GM12891 (cell line): ENCODE results near the gene SNUPN.
A peak's percentile ranks its signal among the peaks of the same experiment; 100 is the strongest.

Experiments used
- DNase-seq: peaks from one replicate; pipeline ENCODE4 v3.0.0; 2011; ENCODE audit warnings: low spot score; ENCODE audit not compliant: insufficient read length
- FAIRE-seq: peaks from 2 replicates; lab custom pipeline; 2011; peaks lifted over from hg19 to GRCh38; lab: Jason Lieb, UNC
- PAX5 ChIP-seq: IDR thresholded peaks from 2 replicates; pipeline ENCODE4 v1.6.1; 2011; ENCODE audit warnings: low read length, moderate library complexity, mild to moderate bottlenecking; ENCODE audit not compliant: insufficient read depth, severe bottlenecking
- POLR2A ChIP-seq: IDR thresholded peaks from 2 replicates; pipeline ENCODE4 v1.6.1; 2011; ENCODE audit warnings: low read depth, low read length, control low read depth
- POLR2AphosphoS5 ChIP-seq: IDR thresholded peaks from 2 replicates; pipeline ENCODE4 v1.6.1; 2011; ENCODE audit warnings: low read depth, low read length, control low read depth
- POU2F2 ChIP-seq: IDR thresholded peaks from 2 replicates; pipeline ENCODE4 v1.6.1; 2011; ENCODE audit warnings: low read depth, mild to moderate bottlenecking, control low read depth, low read length, moderate library complexity
- SPI1 ChIP-seq: IDR thresholded peaks from 2 replicates; pipeline ENCODE4 v1.6.1; 2011; ENCODE audit warnings: low read depth, low read length, control low read depth
- TAF1 ChIP-seq: IDR thresholded peaks from 2 replicates; pipeline ENCODE4 v1.6.1; 2011; ENCODE audit warnings: low read depth, low read length, control low read depth

SNUPN gene

GRCh38 chr15:75647370-75648155 lies 22.0 kb upstream of the SNUPN start, which contains the start of gene SNX33:
TSS of gene SNX33 (plus strand) at chr15:75647912. CDS start at chr15:75649103, 1,191 bp downstream.
- FAIRE-seq: peak; percentile 54
- DNase-seq: peak; percentile 68
- TF ChIP-seq POLR2A (no peak), SPI1 (no peak), POU2F2 (no peak), POLR2AphosphoS5 (no peak), PAX5 (no peak), TAF1 (no peak)

- no peak for TF ChIP-seq POU2F2
- no peak for TF ChIP-seq POLR2A
- TF ChIP-seq SPI1: no peak
- no peak for TF ChIP-seq PAX5
- no peak for TF ChIP-seq TAF1
- no peak for TF ChIP-seq POLR2AphosphoS5
- DNase-seq (no peak), FAIRE-seq (no peak)
These were observed 21.4 kb upstream of the SNUPN start for GRCh38 chr15:75646944-75647364.

- DNase-seq (no peak), FAIRE-seq (no peak)
- no peak for TF ChIP-seq POLR2AphosphoS5
- TF ChIP-seq TAF1: no peak
- TF ChIP-seq SPI1: no peak
- TF ChIP-seq PAX5: no peak
- no peak for TF ChIP-seq POLR2A
- TF ChIP-seq POU2F2: no peak
These were observed 20.8 kb upstream of the SNUPN start for GRCh38 chr15:75646112-75646943.

DNA sequence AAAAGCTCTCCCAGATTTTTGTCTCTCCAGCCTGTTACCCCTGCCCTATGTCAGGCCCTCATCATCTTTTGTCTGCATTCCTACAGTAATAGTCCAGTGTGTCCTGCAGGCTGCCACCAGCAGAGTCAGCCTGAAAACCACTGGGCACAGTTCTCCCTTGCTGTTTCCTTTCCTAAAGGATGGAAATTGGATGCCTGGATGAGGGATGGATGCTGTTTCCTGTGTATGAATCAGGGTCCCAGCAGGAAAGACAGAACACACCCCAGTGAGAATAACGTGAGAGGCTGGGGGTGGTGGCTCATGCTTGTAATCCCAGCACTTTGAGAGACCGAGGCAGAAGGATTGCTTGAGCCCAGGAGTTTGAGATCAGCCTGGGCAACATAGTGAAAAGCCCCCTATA lies 18.9 kb upstream of the SNUPN start:
- DNase-seq (no peak), FAIRE-seq (no peak)
- TF ChIP-seq SPI1: no peak
- no peak for TF ChIP-seq POU2F2
- TF ChIP-seq POLR2AphosphoS5: no peak
- TF ChIP-seq POLR2A: no peak
- no peak for TF ChIP-seq PAX5
- no peak for TF ChIP-seq TAF1

DNA sequence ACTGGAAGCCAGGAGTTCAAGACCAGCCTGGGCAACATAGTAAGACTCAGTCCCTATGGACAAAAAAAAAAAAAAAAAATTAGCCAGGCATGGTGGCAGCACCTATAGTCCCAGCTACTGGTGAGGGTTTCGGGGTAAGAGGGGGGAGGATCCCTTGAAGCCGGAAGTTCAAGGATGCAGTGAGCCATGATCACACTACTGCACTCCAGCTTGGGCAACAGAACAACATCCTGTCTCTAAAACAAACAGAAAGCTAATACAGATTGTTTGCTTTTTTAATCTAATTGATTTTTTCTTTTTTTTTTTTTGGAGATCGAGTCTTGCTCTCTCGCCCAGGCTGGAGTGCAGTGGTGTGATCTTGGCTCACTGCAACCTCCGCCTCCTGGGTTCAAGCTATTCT lies 16.1 kb upstream of the SNUPN start:
- no peak for DNase-seq
- FAIRE-seq: no peak
- TF ChIP-seq TAF1: no peak
- no peak for TF ChIP-seq PAX5
- no peak for TF ChIP-seq POLR2A
- TF ChIP-seq POLR2AphosphoS5: no peak
- no peak for TF ChIP-seq POU2F2
- TF ChIP-seq SPI1: no peak

GRCh38 chr15:75641179-75641503 lies 15.6 kb upstream of the SNUPN start:
- TF ChIP-seq POLR2A: no peak
- no peak for TF ChIP-seq SPI1
- TF ChIP-seq POU2F2: no peak
- TF ChIP-seq PAX5: no peak
- TF ChIP-seq POLR2AphosphoS5: no peak
- no peak for FAIRE-seq
- no peak for DNase-seq

GRCh38 chr15:75640483-75641178 lies 15.1 kb upstream of the SNUPN start:
- TF ChIP-seq POLR2A: no peak
- TF ChIP-seq POU2F2: no peak
- TF ChIP-seq POLR2AphosphoS5: no peak
- no peak for TF ChIP-seq SPI1
- no peak for TF ChIP-seq PAX5
- TF ChIP-seq TAF1: no peak
- FAIRE-seq (no peak), DNase-seq (no peak)

- no peak for TF ChIP-seq PAX5
- TF ChIP-seq POLR2A: peak; percentile 95
- peak; percentile 98 for TF ChIP-seq POLR2AphosphoS5
- peak; percentile 92 for TF ChIP-seq TAF1
- TF ChIP-seq POU2F2: peak; percentile 74; the same call in 1 of the 2 replicates
- TF ChIP-seq SPI1: peak; percentile 24; the same call in 1 of the 2 replicates
- FAIRE-seq (peak; percentile 95), DNase-seq (peak; percentile 94)
These were observed 14.4 kb upstream of the SNUPN start, which contains the start of gene IMP3 for GRCh38 chr15:75639709-75640482. TSS of gene IMP3 (minus strand) at chr15:75640224. CDS start at chr15:75640168, 56 bp downstream.
